NOMO-1 (cell line): Measurements from ENCODE around the gene ARHGEF38.
"Not testable (repeated sequence)": the region's sequence is repeated elsewhere in the genome, so short reads cannot be mapped to it uniquely, and the experiment has no call there.

Experiments used
- DNase-seq, 2 experiments: peaks; one replicate each; lab custom pipeline; 2025; ENCODE audit not compliant: unreplicated experiment in 2 of 2; lab: John Stamatoyannopoulos, UW

ARHGEF38 gene

GRCh38 chr4:105605493-105605892, 53.1 kb downstream of the ARHGEF38 start:
- DNase-seq, result peak; percentile 19 to 65

GRCh38 chr4:105607876-105608275, 55.5 kb downstream of the ARHGEF38 start:
- no peak for DNase-seq

GRCh38 chr4:105609819-105610218, 57.4 kb downstream of the ARHGEF38 start:
- DNase-seq, result not testable (repeated sequence)

DNA sequence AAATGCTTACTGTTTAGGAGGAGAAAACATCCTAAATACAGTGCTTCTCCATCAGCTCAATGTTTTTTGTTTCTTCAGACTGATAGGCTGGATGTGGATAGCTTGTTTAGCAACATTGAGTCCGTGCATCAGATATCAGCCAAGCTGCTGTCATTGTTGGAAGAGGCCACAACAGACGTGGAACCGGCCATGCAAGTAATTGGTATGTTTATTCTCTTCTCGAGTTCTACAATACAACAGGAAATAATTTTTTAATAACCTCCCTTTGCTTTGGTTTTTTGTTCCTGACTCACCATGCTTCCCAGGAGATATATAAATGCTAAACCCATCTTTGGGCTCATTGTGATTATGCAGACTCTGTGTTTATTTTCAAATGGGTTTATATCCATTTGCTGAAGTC, 60.9 kb downstream of the ARHGEF38 start:
- no peak for DNase-seq

DNA sequence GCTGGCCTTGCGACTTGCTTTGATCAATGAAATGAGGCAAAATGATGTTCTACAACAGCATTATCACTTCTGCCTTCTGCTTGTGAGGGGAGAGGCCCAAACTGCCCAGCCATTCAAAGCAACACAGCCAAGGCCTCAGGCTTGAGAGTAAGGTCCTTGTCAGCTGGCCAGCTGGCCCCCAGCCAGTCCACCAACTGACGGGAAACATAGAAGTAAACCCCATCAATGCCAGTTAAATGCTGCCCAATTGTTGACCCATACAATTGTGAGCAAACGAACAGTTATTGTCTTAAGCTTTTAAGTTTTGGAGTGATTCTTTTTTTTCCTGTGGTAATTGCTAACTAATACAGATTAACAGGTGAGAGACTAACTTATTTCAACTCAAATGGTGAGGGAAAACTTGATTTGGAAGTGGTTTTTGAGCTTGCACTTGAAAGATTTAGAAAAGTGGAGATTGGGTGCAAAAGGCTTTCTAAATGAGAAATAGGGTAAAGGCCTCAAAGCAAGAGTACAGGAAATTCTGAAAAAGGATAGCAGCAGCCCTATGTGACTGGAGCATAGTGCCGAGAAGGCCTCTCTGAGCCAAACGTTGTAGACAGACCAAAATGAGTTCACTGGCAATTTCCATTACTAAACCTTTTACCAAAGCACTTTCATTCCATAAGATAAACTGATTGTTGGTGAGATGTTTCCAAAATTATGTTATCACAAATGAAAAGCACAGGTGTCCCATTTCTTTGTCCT, 66.9 kb downstream of the ARHGEF38 start:
- no peak for DNase-seq

DNA sequence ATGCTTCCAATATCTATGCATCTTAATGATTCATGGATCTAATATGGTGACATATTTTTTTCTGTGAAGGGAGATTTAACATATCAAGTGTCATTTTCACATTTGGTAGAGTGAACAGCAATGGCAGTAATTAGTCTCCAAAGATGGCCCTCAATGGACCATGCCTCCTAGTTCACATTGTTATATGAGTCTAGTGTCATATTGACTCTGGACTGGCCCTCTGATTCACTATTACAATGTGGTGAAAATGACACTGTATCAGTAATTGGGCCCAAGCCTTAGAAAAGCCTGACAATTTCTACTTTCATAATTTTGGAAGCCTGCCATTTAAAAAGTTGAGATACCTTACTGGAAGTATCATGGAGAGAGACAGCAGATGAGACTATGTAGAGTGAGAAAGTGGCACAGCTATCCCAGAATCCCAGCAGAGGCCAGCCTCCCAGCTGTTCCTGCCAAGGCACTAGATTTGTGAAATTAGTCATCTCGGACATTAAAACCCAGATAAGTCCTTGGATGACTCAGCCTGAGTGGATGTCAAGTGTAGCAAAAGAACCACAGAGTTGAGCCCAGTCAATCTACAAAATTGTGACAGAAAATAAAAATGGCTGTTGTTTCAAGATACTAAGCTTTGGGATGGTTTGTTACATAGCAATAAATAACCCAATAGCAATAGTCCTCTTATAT, 68.4 kb downstream of the ARHGEF38 start:
- DNase-seq, result no peak

GRCh38 chr4:105622269-105622668, 69.8 kb downstream of the ARHGEF38 start:
- DNase-seq, result no peak

GRCh38 chr4:105623099-105623498, 70.7 kb downstream of the ARHGEF38 start:
- no peak for DNase-seq

DNA sequence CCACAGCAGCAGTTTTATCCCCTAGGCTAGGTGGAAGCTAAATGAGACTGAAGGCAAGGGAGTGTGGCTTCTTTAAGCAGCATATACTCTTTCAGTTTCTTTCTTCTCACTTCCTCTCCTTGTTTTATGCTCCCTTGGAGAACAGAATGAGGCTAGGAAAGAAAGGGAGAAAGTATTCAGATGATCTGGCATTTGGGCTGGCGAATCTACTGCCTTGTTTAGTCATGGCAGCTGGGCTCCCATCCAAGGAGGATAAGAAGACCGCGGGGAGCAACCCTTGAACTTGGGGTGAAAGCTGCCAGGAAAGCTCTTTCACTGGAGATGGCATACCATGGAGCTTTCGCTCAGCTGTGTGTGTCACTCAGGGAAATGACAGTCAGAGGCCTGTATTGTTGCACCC, 72.1 kb downstream of the ARHGEF38 start:
- peak in 1 of 2 experiments; percentile 31 for DNase-seq

- no peak for DNase-seq
Observed at GRCh38 chr4:105625214-105625613, 72.8 kb downstream of the ARHGEF38 start.

- DNase-seq, result no peak
Observed at GRCh38 chr4:105626846-105627245, 74.4 kb downstream of the ARHGEF38 start.

DNA sequence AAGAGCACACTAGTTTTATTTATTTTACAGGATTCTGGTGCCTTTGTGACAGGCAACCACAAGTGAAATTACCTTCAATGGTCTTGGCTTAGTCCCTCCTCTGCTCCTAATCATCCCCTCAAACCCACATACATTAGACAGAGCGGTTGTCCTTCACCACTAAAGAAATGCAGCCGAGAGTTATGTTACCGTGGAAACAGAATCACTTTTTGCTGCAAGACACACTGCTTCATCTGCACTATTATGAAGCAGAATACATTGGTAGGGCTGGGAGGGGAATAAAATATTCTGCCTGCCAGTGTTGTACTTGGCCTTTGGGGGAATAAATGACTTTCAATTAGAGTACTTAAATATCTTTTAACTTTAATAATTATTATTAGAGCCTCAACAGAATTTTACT, 75.2 kb downstream of the ARHGEF38 start:
- no peak for DNase-seq

GRCh38 chr4:105630670-105631655, 78.5 kb downstream of the ARHGEF38 start:
- DNase-seq, result no peak

DNA sequence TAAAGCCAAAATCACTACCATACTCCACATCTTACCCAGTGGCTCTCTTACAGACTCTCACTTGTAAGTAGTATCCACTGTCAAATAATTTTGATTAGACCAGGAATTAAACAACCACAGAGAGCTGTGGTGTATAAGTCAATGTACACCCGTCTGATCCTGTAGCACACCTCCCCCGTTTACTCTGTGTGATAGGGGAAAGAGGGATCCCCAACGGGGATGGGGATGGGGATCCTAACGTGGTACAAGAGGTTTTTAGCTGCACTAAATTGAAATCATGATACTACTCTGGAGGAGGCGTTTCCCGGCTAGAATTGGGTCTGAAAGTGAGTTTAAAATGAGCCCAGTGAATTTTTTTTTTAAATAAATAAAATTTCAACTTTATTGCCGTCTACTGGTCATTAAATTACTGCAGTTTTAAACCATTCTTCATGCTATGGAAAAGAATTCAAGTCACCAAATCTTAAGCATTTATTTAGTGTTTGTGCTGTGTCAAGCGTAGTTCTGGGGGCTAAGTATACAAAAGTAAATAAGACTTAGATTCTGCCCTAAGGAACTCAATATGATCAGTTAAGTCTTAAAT, 79.5 kb downstream of the ARHGEF38 start:
- no peak for DNase-seq

DNA sequence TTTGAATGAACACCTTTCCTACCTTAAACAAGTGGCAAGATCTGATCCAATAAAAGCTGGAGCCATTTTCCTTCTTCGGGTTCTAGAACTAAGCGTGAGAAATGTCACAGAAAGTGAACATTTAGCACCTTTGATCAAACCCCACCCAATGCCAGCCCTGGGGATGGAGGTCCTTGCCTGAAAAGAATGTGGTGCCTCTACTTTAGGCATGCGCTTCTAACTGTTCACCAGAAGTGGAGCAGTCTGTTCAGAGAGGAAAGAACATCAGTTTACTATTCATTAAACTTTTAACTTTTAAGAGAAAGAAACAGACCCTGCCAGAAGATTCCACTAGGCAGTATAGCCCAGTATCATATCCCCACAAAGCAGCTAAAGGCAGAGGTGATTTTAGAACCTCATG, 80.2 kb downstream of the ARHGEF38 start:
- DNase-seq, result no peak

- no peak for DNase-seq
Observed at GRCh38 chr4:105633241-105633640, 80.8 kb downstream of the ARHGEF38 start.

DNA sequence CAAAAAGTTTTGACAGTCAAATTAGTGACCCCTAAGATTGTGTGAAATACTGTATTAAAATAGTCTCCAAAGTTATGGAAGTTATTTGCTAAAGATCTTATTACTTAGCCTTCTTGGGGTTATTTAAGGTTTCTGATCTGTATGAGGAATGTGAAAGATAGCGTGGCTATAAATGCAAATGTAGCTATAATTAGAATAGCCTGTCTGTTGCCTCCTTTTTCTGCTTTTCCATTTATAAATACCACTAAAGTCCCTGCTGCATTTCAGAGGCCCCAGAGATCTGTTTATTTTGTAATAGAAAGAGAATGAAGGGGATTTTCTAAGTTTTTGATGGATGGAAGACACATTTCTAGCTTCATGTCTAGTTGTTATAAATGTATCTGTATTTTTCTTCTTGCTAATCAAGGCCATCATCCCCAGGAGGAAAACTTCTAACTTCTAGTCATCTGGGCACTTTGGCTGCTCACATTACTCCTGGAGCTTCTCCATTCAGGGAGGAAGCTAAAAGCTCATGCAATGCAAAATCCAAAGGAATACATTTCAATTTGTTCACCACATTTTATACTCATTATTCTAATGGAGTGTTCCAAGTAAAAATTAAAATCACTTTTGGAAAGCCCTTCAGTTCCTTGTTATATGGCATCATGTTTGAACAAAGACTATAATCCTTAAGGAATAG, 82.1 kb downstream of the ARHGEF38 start:
- no peak for DNase-seq

GRCh38 chr4:105637408-105638176, 85.2 kb downstream of the ARHGEF38 start:
- DNase-seq, result peak; percentile 14 to 59

DNA sequence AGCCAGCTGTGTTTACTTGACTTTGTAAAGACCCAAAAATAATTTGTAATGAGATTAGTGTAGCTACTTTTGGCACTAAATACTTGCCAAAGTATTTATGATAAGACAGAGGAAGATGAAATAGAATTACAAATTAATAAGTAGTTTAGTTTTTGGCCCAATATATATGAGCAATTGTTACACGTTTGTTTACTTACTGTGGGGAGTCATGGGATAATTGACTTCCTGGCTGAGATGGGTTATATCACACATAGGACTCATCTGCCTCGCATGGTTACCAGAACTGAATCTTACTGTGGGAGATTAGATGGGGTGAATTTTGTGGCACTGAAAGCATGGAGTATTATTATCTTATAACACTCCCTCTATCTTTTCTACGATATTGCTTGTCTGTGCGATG, 89.4 kb downstream of the ARHGEF38 start:
- DNase-seq, result no peak
